ENCODE data around the gene GDI1. TPM values are rescaled to one million over a fixed set of nuclear protein-coding genes. Genes with fewer than 3 reads are reported as not detected.

Gene GDI1
- total and polyA plus RNA-seq, 9 of the 15 experiments (the other 6 are each of a cell fraction or from before 2014, with no cell fraction given): 0.97 to 82.6 (median 37.5) TPM

- TF ChIP-seq ZFX (CRISPR knock-in tag; IDR thresholded peaks at IDR 0.05): no peak
- no peak for TF ChIP-seq SIRT6 (IDR thresholded peaks at IDR 0.05; ENCODE audit: low read depth, low read length)
- TF ChIP-seq CHAMP1 (IDR thresholded peaks at IDR 0.05): no peak
- no peak for TF ChIP-seq BRF2 (IDR thresholded peaks at IDR 0.05; ENCODE audit: borderline replicate concordance, insufficient read depth, insufficient read length)
- TF ChIP-seq CREB5 (CRISPR knock-in tag; IDR thresholded peaks at IDR 0.05): no peak
- TF ChIP-seq RAD21 (CRISPR knock-in tag; conservative IDR thresholded peaks at IDR 0.05 in 1 of 2, IDR thresholded peaks at IDR 0.05 in 1 of 2): no peak
- no peak for TF ChIP-seq ZNF146 (CRISPR knock-in tag; IDR thresholded peaks at IDR 0.05; ENCODE audit: unreplicated experiment)
- TF ChIP-seq ATF7 (IDR thresholded peaks at IDR 0.05): peak; percentile 50; the same call in 1 of the 2 replicates
- TF ChIP-seq POLR2H (tag; IDR thresholded peaks at IDR 0.05; ENCODE audit: low read depth): no peak
- 0 out of 4 replicates have a peak, but pooled peaks have one; percentile 29 to 48 for TF ChIP-seq MAZ (CRISPR knock-in tag; conservative IDR thresholded peaks at IDR 0.05 in 1 of 2, IDR thresholded peaks at IDR 0.05 in 1 of 2)
- TF ChIP-seq NCOA2 (IDR thresholded peaks at IDR 0.05; ENCODE audit: partially characterized antibody in 2 of 2): no peak
- peak; percentile 22 for TF ChIP-seq E2F8 (IDR thresholded peaks at IDR 0.05; ENCODE audit: low read depth, partially characterized antibody)
- TF ChIP-seq FOSL1 (tag; conservative IDR thresholded peaks at IDR 0.05): peak; percentile 82
- TF ChIP-seq KDM1A (IDR thresholded peaks at IDR 0.05): peak; percentile 41 to 46; a peak in 2 of 4 replicates
- TF ChIP-seq TGIF2 (CRISPR knock-in tag; IDR thresholded peaks at IDR 0.05): no peak
- no peak; the same call in 1 of the 2 replicates for TF ChIP-seq ZBTB7A (IDR thresholded peaks at IDR 0.05; ENCODE audit: borderline replicate concordance, control insufficient read depth, low read depth, low read length)
- TF ChIP-seq STAT5B (CRISPR knock-in tag; IDR thresholded peaks at IDR 0.05): no peak
- TF ChIP-seq HDAC8 (tag; IDR thresholded peaks at IDR 0.05): no peak
- no peak for TF ChIP-seq ZNF354B (CRISPR knock-in tag; IDR thresholded peaks at IDR 0.05)
Observed at GRCh38 chrX:154484255-154485149, 47.5 kb downstream of the GDI1 start (continued).
